NCI-H446 (cell line): ENCODE results near the gene LIX1.
A peak's percentile ranks its signal among the peaks of the same experiment; 100 is the strongest.

ENCODE experiments used
- DNase-seq, 2 experiments: peaks; one replicate each; lab custom pipeline; 2025; lab: John Stamatoyannopoulos, UW

LIX1 gene

DNA sequence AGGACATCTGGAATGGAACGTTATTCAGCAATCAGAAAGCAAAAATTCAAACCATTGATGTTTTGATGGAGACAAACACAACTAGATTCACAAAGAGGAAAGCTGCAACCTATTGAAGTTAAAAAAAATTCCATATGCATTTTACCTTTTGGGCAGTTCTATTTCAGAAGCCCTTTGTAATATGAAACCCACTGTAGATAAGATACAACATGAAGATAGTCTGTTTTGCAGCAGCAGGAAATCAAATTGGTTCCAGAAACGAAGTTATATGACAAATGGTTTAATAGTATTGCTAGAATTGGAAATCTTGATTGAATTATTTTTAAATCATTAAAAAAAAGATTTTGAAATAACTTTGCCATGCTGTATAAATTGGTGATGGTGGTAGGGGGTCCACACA, 872 bp downstream of the LIX1 start:
- no peak for DNase-seq

GRCh38 chr5:97141031-97141430, 1.4 kb downstream of the LIX1 start:
- DNase-seq: no peak

DNA sequence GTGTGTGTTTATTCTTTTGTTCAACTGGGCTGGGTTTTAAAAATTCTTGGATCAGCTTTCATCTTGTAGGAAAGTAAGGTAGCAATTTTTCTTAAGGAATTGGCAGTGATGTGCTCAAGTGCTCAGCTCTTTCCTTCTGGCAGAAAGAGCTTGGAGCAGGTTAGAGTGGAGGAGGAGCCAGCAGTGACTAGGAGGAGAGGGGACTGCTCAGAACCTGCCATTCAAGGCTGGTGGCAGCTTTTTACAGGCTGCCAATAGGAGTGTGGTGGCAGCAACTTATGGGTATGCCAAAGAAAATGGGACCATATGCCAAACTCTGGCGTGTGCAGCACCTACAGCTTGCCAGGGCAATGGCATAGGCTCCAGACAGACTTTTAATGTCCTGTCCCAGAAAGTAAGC, 2.2 kb downstream of the LIX1 start:
- peak; percentile 40 to 73 for DNase-seq

DNA sequence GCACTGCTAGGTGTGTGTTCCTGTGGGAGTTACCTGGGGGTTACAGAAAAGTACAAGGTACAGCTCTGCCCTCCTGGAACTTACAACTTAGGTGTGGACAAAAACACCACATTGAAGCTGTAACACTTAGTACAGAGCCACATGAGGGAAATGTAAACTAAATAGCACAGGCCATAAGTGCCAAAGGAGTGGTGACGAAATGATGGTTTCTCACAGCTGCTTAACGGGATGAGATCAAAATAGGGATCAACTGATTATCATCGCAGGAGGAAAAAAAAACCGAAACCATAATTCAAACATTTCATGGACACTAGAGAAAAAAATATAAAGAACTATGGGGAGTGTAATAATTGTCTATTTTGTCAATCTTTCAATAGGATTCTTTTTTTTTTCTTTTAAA, 5.9 kb downstream of the LIX1 start:
- no peak for DNase-seq

DNA sequence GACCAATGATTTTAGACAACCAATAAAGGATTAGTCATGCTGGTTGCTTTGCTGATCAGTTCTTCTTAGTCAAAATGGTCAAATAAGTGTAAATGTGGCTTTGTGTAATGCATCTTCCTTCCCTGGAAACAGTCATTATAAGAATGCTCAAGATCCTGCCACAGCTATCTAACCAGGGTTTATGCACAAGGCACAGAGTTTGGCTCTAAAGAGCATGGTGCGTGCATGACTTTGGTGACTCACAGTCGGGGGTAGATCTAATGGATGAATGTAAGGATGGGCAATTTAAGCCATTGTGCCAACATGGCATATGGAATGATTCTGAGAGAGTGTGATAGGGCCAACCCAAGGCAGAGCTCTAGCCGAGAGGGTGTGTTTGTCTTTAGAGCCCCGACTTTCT, 6.5 kb downstream of the LIX1 start:
- DNase-seq: peak in 1 of 2 experiments; percentile 56

- no peak for DNase-seq
These were observed 7.8 kb downstream of the LIX1 start for GRCh38 chr5:97134634-97135033.

DNA sequence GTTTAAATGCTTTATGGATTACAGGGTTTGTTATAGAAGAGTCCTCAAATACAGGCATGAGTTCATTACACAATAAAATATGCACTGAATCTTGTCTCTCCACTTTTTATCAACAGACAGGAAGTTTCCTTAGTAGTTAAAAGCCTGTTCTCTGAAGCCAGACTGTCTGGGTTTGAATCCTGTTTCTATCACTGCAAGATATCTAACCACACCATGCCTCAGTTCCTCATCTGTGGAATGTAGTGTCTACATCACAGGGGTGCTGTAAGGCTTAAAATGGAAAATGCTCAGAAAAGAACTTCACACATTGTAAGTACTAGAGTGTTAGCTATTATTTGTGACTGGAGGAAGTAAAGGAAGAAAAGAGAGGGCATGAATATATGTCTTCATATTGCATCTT, 9.3 kb downstream of the LIX1 start:
- no peak for DNase-seq

DNA sequence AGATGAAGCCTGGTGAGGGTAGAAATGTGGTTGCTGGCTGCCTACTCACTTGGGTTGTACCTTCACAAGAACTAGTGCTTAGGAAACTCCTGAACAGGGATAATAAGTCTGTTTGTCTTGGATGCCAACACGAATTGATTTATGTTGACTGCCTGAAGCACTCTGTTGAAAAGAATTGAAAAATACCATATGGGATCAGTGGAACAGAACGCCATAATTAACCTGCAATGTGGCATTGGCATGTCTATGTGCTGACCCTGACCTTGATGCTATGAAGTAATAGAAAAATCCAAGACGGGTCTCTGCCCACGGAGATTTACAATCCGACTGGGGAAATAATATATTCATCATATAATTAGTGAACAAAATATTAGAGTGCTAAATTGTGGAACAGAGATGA, 10.5 kb downstream of the LIX1 start:
- DNase-seq: peak in 1 of 2 experiments; percentile 49

DNA sequence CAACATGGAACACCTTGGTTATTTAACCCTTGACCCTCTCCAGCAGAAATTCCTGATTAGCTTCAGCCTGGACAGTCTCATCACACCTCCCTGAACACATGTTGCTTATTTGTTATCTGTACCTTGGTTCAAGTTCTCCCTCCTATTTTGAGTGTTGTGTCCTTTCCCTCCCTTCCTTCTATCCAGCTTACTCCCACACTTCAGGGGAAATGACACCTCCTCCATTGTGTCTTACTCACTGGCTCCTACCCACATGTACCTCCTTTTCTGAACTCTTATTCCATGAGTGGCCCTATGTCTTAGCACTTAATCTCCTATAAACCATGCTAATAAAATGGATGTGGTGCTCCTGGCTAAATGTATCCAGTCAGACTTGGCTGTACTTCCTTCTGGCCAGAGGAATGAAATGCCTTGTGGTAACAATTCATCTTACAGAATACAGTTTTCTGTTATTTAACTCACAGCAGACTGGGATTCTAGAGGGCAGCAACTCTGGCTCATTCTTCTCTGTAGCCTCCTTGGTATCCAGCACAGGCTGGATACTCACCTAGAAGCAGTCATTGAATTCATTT, 11.2 kb downstream of the LIX1 start:
- no peak for DNase-seq

DNA sequence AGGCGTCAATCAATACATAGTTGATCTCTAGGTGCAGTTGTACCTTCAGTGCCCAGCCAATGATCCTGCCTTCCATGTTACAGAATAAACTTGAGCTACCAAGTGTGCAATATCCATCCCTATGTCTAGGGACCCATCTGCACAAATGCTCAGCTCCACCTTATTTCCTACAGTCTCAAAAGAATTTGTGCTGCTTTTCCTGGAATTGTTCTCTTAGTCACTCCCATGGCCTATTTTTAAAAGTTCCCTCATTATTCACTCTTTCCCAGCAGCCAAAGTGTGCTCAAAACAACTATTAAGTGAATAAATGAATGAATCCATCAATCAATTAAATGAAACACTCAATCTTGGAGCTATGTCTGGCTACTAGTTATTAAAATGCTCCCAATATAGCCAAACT, 14.7 kb downstream of the LIX1 start:
- no peak for DNase-seq

- no peak for DNase-seq
These were observed 17.2 kb downstream of the LIX1 start for GRCh38 chr5:97125125-97125683.

- no peak for DNase-seq
These were observed 18.1 kb downstream of the LIX1 start for GRCh38 chr5:97124335-97124734.

DNA sequence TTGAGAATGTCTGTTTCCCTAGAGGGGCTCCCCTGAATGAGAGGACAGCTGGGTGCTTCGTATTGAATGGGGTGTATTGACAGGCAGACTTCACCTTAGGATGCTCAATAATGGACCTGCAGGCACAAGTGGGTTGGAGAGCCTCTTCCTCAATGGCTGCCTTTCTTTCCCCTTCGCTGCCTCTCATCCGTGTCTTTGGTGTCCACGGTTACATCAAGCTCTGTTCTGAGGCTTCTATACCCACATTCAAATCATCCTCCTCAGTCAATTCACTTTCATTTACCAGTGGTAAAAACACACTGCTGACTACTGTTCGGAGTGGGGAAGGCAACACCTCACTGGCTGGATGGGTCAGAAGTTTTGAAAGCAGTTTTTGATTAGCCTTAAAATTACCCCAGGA, 20.6 kb downstream of the LIX1 start:
- no peak for DNase-seq

DNA sequence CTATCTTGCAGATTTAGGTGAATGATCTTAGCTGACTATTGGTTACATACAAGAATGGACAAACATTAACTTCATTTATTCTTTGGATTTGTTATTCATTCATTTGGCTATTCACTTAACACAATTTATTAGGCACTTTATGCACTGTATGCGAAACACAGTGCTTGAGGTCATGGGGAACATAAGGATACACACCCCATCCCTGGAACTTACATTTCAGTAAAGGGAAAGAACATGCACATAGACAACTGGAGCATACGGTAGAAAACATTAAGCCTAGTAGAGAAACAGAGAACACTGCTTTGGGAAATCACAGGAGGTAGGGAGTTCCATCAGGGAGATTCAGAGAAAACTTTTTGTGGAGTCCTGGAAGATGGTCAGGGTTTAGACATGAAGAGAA, 22.2 kb downstream of the LIX1 start:
- no peak for DNase-seq

DNA sequence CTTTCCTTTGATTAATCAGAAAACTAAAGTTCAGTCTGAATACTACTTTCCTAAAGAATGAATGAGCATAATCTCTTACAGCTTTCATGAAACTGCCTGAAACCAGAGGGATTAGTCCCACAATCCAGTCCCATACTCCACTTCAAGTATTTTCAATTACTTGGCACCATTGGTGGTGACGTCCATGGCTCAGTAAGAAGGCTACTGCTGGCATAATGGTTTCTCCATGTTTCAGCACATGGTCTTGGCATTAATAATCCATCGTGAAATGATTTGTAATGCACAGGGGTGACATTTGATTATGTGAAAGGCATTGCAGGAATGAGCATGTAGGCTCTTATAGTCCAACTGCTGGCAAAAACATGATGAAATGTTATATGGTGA, 23.4 kb downstream of the LIX1 start:
- no peak for DNase-seq

DNA sequence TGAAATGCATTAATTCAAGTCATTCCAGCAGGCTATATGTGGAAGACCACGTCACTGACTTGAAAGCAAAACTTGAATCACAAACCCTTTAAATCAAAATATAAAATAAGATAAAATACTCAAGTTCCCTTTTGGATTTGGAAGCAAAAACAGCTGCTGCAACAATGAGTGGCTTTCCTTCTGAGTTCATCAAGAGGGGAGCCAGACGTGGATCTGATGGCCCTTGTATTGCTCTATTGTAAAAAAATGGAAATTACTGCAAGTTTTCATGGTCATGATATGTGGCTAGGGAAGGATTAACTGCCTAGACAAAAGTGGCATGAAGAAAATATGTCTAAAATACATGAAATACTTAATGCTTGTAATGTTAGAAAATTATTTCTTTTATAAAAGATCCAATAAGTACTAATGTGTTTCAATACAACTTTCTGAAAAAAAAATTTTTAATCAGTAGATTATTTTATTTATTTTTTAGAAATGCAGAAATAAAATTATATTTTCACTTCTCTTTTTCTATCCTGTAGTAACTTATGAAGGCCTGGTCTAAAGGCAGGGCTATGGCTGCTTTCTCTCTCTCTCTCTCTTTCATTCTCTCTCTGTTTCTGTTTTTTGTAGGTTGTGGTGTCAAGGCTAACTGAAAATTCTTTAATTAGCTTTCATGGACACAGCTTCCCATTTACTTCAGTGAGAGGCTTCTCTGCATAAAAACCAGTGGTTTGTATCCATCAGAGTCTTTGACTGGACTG, 24.0 kb downstream of the LIX1 start:
- DNase-seq: no peak

- DNase-seq: no peak
These were observed 26.5 kb downstream of the LIX1 start for GRCh38 chr5:97115932-97116331.

DNA sequence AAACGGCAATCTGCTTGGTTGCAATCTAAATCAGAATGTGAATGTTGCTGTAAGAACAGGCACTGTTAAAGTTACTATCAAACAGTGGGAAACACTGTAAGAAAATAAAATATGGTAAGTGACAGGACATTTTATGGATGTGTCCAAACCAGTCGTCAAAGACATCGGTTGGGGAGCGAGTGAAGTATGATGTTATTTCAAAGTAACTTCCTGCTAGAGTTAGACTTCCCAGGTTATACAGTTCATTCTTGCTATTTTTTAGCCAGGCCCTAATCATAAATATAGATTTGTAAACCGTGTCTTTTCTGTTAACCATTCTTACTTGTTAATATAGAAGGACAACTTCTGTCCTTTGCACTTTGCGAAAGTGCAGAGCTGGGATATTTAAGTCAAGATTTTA, 30.2 kb downstream of the LIX1 start:
- DNase-seq: no peak

- DNase-seq: no peak
These were observed 30.8 kb downstream of the LIX1 start for GRCh38 chr5:97111616-97112015.

DNA sequence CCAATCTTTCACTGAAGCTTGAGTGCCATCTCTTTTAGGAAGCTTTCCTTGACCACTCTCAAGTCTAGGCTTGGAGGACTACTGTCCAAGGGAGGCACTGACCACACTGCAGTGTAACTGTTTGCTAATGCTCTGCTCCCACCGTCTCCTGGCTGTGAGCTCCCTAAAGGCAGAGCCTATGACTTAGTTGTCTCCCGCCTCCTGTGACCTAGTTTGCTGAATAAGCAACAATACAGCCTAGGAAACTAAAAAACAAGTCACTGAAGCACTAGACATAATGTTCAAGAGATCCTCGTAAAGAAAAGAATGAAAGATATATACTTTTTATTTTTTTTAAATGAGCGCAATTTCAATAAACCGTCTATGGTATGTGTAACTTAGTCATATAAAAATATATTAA, 31.4 kb downstream of the LIX1 start:
- no peak for DNase-seq

- DNase-seq: no peak
These were observed 35.1 kb downstream of the LIX1 start for GRCh38 chr5:97107318-97107717.

- no peak for DNase-seq
These were observed 36.2 kb downstream of the LIX1 start for GRCh38 chr5:97106216-97106581.

DNA sequence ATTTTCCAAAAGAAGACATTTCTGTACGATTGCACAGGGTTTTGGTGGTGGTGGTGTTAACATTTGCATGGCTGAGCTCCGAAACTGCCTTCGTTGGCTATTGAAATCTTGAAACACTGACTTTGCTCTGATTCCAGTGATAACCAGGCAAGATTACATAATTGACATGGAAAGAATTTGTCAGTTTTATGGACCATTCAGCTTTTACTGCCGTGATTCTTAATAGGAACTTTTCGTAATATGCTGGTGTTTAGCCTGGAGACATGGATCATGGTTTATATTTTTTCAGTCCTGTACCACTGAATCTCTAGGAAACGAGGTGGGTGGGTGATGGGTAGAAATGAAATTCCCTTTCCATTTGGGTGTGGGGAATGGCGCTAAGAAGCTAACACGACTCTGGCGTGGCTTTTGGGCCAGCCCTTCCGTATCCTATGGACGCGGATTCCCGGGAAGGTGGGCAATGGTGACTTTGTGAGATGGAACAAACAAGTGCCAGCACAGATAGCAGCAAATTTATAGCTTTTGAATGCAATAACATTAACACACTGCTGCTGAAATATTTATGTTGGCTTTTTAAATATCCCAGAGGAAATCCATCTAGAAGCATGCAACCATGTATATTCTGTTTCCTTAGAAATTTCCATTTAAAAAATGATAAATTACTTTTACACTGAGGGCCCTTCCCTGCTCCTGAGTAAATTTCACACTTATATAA, 36.8 kb downstream of the LIX1 start:
- no peak for DNase-seq
